Panc1 (cell line): Measurements from ENCODE around the gene WASF2.

Experiments used
- CTCF ChIP-seq: fragments of 450-650 bp; IDR thresholded peaks from 2 replicates; pipeline ENCODE4 v1.5.1; 2017; ENCODE audit warnings: mild to moderate bottlenecking
- POLR2AphosphoS5 ChIP-seq: IDR thresholded peaks from 2 replicates; pipeline ENCODE4 v1.6.1; 2012; ENCODE audit warnings: mild to moderate bottlenecking, low read depth, low read length, moderate library complexity
- TCF7L2 ChIP-seq: IDR thresholded peaks from 2 replicates; pipeline ENCODE4 v1.6.1; 2011; ENCODE audit warnings: mild to moderate bottlenecking, low read depth, low read length, inconsistent platforms

GRCh38 chr1:27428316-27429028 is 61.5 kb downstream of the WASF2 start:
- TF ChIP-seq CTCF (no peak), TCF7L2 (no peak), POLR2AphosphoS5 (no peak)
